HEK293T (cell line): ENCODE data around the gene COL5A1.

ENCODE experiments used
- ARNT ChIP-seq: fragments of 450-650 bp; IDR thresholded peaks from 2 replicates; pipeline ENCODE4 v1.6.1; 2017; ENCODE audit warnings: mild to moderate bottlenecking
- CTBP1 ChIP-seq: fragments of 450-650 bp; IDR thresholded peaks from 2 replicates; pipeline ENCODE4 v1.6.1; 2016; ENCODE audit warnings: borderline replicate concordance
- ELF4 ChIP-seq: fragments of 450-650 bp; IDR thresholded peaks from 2 replicates; pipeline ENCODE4 v1.6.1; 2017; ENCODE audit warnings: antibody characterized with exemption
- SUZ12 ChIP-seq: fragments of 450-650 bp; IDR thresholded peaks from 2 replicates; pipeline ENCODE4 v1.6.1; 2016; ENCODE audit warnings: mild to moderate bottlenecking
- TF ChIP-seq, protein P1 (sequence below): fragments of 450-650 bp; IDR thresholded peaks from 2 replicates; pipeline ENCODE4 v1.6.1; 2016

DNA sequence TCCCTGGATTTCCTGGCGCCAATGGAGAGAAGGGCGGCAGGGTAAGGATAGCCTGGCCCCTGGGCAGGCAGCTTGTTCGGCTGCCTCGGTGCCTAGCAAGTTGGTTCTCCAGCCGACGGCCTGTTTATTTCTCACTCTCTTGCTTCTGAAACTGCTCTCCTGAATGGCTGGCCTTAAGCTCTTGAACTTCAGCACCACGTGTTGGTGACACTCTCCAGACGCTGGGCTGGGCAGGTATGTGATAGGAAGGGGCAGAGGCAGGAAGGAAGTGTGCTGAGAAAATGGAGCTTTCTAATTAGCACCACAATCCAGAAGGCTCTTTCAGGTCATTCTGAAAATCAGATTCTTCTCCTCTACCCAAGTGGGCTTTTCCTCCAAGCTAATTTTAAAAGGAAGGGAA, 147.6 kb downstream of the COL5A1 start:
- no peak for TF ChIP-seq SUZ12
- TF ChIP-seq ARNT: no peak
- no peak for TF ChIP-seq CTBP1
- TF ChIP-seq, protein P1, sequence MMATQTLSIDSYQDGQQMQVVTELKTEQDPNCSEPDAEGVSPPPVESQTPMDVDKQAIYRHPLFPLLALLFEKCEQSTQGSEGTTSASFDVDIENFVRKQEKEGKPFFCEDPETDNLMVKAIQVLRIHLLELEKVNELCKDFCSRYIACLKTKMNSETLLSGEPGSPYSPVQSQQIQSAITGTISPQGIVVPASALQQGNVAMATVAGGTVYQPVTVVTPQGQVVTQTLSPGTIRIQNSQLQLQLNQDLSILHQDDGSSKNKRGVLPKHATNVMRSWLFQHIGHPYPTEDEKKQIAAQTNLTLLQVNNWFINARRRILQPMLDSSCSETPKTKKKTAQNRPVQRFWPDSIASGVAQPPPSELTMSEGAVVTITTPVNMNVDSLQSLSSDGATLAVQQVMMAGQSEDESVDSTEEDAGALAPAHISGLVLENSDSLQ: no peak
- no peak for TF ChIP-seq ELF4
